ENCODE measurements around the gene LMF1. TPM values are rescaled to one million over a fixed set of nuclear protein-coding genes. Genes with fewer than 3 reads are reported as not detected.

The LMF1 gene
- total and polyA plus RNA-seq, 2 of the 13 experiments (the other 11 are each of a cell fraction or from before 2014, with no cell fraction given), result 6.8 to 8.5 TPM

GRCh38 chr16:972316-973002, 1.7 kb upstream of the LMF1 start (continued):
- TF ChIP-seq ZNF142 (CRISPR knock-in tag; IDR thresholded peaks at IDR 0.05) (peak; percentile 76; the same call in 1 of the 2 replicates), ZNF749 (CRISPR knock-in tag; IDR thresholded peaks at IDR 0.05; ENCODE audit: borderline replicate concordance) (no peak), GMEB2 (CRISPR knock-in tag; IDR thresholded peaks at IDR 0.05; ENCODE audit: low read depth) (no peak), ZNF792 (CRISPR knock-in tag; IDR thresholded peaks at IDR 0.05) (peak; percentile 53; the same call in 1 of the 2 replicates), HNRNPUL1 (IDR thresholded peaks at IDR 0.05; ENCODE audit: low read depth, low read length) (no peak), TAF15 (IDR thresholded peaks at IDR 0.05; ENCODE audit: low read depth, low read length, poor library complexity, severe bottlenecking) (peak; percentile 47), ZSCAN31 (CRISPR knock-in tag; IDR thresholded peaks at IDR 0.05; ENCODE audit: low read depth) (peak; percentile 88; the same call in 1 of the 2 replicates), MED13 (CRISPR knock-in tag; IDR thresholded peaks at IDR 0.05) (0 out of 2 replicates have a peak, but pooled peaks have one; percentile 24), ELF3 (CRISPR knock-in tag; IDR thresholded peaks at IDR 0.05) (peak; percentile 37), ZBTB39 (CRISPR knock-in tag; IDR thresholded peaks at IDR 0.05) (no peak), HHEX (CRISPR knock-in tag; IDR thresholded peaks at IDR 0.05) (no peak), ZFP90 (CRISPR knock-in tag; IDR thresholded peaks at IDR 0.05; ENCODE audit: borderline replicate concordance) (0 out of 2 replicates have a peak, but pooled peaks have one; percentile 85), FOXA3 (CRISPR knock-in tag; IDR thresholded peaks at IDR 0.05) (0 out of 2 replicates have a peak, but pooled peaks have one; percentile 16), NRL (CRISPR knock-in tag; IDR thresholded peaks at IDR 0.05; ENCODE audit: borderline replicate concordance) (peak; percentile 30; the same call in 1 of the 2 replicates), ELF4 (CRISPR knock-in tag; IDR thresholded peaks at IDR 0.05; ENCODE audit: borderline replicate concordance) (peak; percentile 34; the same call in 1 of the 2 replicates), NR0B2 (CRISPR knock-in tag; IDR thresholded peaks at IDR 0.05) (no peak), ARHGAP35 (CRISPR knock-in tag; IDR thresholded peaks at IDR 0.05; ENCODE audit: borderline replicate concordance) (no peak; the same call in 1 of the 2 replicates)

All from HepG2 (cell line).